HCT116 (cell line): ENCODE data around the gene ASPN. TPM values are rescaled to one million over a fixed set of nuclear protein-coding genes. Genes with fewer than 3 reads are reported as not detected.

Experiments
- ATAC-seq: fragments of 200-7000 bp; cut with Tn5 transposase; 2 replicates; pipeline ENCODE4 v1.9.1; 2020; ENCODE audit warnings: mild to moderate bottlenecking, moderate library complexity
- BruUV-seq: library from RNA; stranded (reverse); fragments of 400-500 nt; replicated peaks from 2 replicates; lab custom pipeline; 2021; lab: Mats Ljungman, UMichigan
- CTCF ChIA-PET: fragments of 300-600 bp; sonication (Branson Sonifier 250); formaldehyde crosslinking; loops from one replicate; lab custom pipeline; 2021; ENCODE audit warnings: antibody characterized with exemption; lab: Charles Lee
- POLR2A ChIA-PET: fragments of 300-600, 350-600 bp; sonication (Branson Sonifier 250); formaldehyde crosslinking; loops from one replicate; lab custom pipeline; 2021; ENCODE audit warnings: antibody characterized with exemption; lab: Charles Lee
- RAD21 ChIA-PET, 2 experiments: fragments of 300-600 bp; sonication (Branson Sonifier 250); formaldehyde crosslinking; loops; one replicate each; lab custom pipeline; 2023; ENCODE audit warnings: low total read pairs in 2 of 2; ENCODE audit not compliant: uncharacterized antibody in 2 of 2, unreplicated experiment in 2 of 2, low non-redundant PET in 1 of 2; lab: Charles Lee
- DNase-seq: peaks from one replicate; pipeline ENCODE4 v3.0.0-alpha.2; 2010; ENCODE audit warnings: low read depth, low spot score
- H2AFZ ChIP-seq: fragments of 200-600 bp; shearing (Covaris generic), sonication (generic); 2 replicates; pipeline ENCODE4 v1.6.1; 2017; ENCODE audit warnings: low read depth, mixed run types, mixed read lengths, antibody characterized with exemption, low read length; ENCODE audit not compliant: poor library complexity, severe bottlenecking
- H3K27ac ChIP-seq: 2 replicates; pipeline ENCODE4 v1.5.1; 2012; ENCODE audit warnings: low read depth, low read length
- H3K27me3 ChIP-seq: fragments of 200-600 bp; sonication (generic); 2 replicates; pipeline ENCODE4 v1.6.1; 2016; ENCODE audit warnings: mixed run types, low read length, mixed read lengths; ENCODE audit not compliant: insufficient read depth
- H3K36me3 ChIP-seq, 2 experiments: fragments of 200-500 bp in 1 of 2; fragments of 200-600 bp in 1 of 2; sonication (Bioruptor generic) in 1 of 2; sonication (generic) in 1 of 2; 2 replicates each; pipeline versions ENCODE4 v1.5.1 to v1.6.1; 2014 to 2016; ENCODE audit warnings: low read length in 2 of 2, inconsistent platforms in 1 of 2, mixed read lengths in 1 of 2, mixed run types in 1 of 2; ENCODE audit not compliant: insufficient read depth in 2 of 2, control insufficient read depth in 1 of 2
- H3K4me1 ChIP-seq, 2 experiments: fragments of 200-600 bp in 1 of 2; sonication (generic) in 1 of 2; 2 replicates each; pipeline versions ENCODE4 v1.5.1 to v1.6.1; 2012 to 2017; ENCODE audit warnings: low read length in 2 of 2, inconsistent platforms in 1 of 2, mild to moderate bottlenecking in 1 of 2, mixed read lengths in 1 of 2, mixed run types in 1 of 2, moderate library complexity in 1 of 2; ENCODE audit not compliant: insufficient read depth in 2 of 2, control insufficient read depth in 1 of 2
- H3K4me2 ChIP-seq: fragments of 200-600 bp; sonication (generic); 2 replicates; pipeline ENCODE4 v1.6.1; 2017; ENCODE audit warnings: mixed run types, low read length, mixed read lengths
- H3K4me3 ChIP-seq, 2 experiments: fragments of 200-600 bp in 1 of 2; sonication (generic) in 1 of 2; replicated peaks in 1 of 2; 2 replicates each; pipeline ENCODE4 v1.5.1; 2011 to 2016; ENCODE audit warnings: low read length in 2 of 2, control low read depth in 1 of 2, low read depth in 1 of 2, mild to moderate bottlenecking in 1 of 2, mixed read lengths in 1 of 2, mixed run types in 1 of 2
- H3K79me2 ChIP-seq: fragments of 200-600 bp; sonication (generic); 2 replicates; pipeline ENCODE4 v1.6.1; 2017; ENCODE audit warnings: mild to moderate bottlenecking, mixed run types, low read length, moderate library complexity, mixed read lengths; ENCODE audit not compliant: insufficient read depth
- H3K9ac ChIP-seq: fragments of 200-600 bp; sonication (generic); 2 replicates; pipeline ENCODE4 v1.6.1; 2016; ENCODE audit warnings: low read length, mixed read lengths
- H3K9me2 ChIP-seq: fragments of 200-600 bp; sonication (generic), shearing (Covaris generic); 2 replicates; pipeline ENCODE4 v1.6.1; 2017; ENCODE audit warnings: mixed run types, mild to moderate bottlenecking, moderate library complexity; ENCODE audit not compliant: insufficient read depth
- H3K9me3 ChIP-seq, 2 experiments: fragments of 200-500 bp in 1 of 2; fragments of 200-600 bp in 1 of 2; sonication (Bioruptor generic) in 1 of 2; sonication (generic) in 1 of 2; 2 replicates each; pipeline ENCODE4 v1.6.1; 2014 to 2017; ENCODE audit warnings: low read length in 2 of 2, mixed read lengths in 2 of 2, inconsistent platforms in 1 of 2, low read depth in 1 of 2, mild to moderate bottlenecking in 1 of 2, mixed run types in 1 of 2, moderate library complexity in 1 of 2; ENCODE audit not compliant: control insufficient read depth in 1 of 2, insufficient read depth in 1 of 2
- H4K20me1 ChIP-seq: fragments of 200-600 bp; sonication (generic), shearing (Covaris generic); 2 replicates; pipeline ENCODE4 v1.6.1; 2017; ENCODE audit warnings: mixed run types, mild to moderate bottlenecking, moderate library complexity; ENCODE audit not compliant: insufficient read depth
- ATF3 ChIP-seq: IDR thresholded peaks from 2 replicates; pipeline ENCODE4 v1.6.1; 2012
- CTCF ChIP-seq, 3 experiments: fragments of 200-600 bp in 1 of 3; sonication (generic) in 1 of 3; IDR thresholded peaks in 2 of 3; conservative IDR thresholded peaks in 1 of 3; 2 replicates each; pipeline ENCODE4 v1.5.1; 2012 to 2017; ENCODE audit warnings: low read depth in 2 of 3, low read length in 2 of 3, antibody characterized with exemption in 1 of 3, borderline replicate concordance in 1 of 3, control low read depth in 1 of 3, mild to moderate bottlenecking in 1 of 3, mixed read lengths in 1 of 3, mixed run types in 1 of 3, moderate library complexity in 1 of 3; ENCODE audit not compliant: insufficient read depth in 1 of 3
- EGR1 ChIP-seq: IDR thresholded peaks from 2 replicates; pipeline ENCODE4 v1.6.1; 2012; ENCODE audit warnings: low read depth
- ELF1 ChIP-seq: IDR thresholded peaks from 2 replicates; pipeline ENCODE4 v1.6.1; 2012; ENCODE audit warnings: low read depth, borderline replicate concordance
- EZH2 ChIP-seq: fragments of 200-600 bp; sonication (generic); IDR thresholded peaks from 2 replicates; pipeline ENCODE4 v1.6.1; 2017; ENCODE audit warnings: antibody characterized with exemption, mixed run types
- EZH2phosphoT487 ChIP-seq: fragments of 200-600 bp; IDR thresholded peaks from 2 replicates; pipeline ENCODE4 v1.6.1; 2018; ENCODE audit warnings: antibody characterized with exemption, borderline replicate concordance
- JUND ChIP-seq: IDR thresholded peaks from 2 replicates; pipeline ENCODE4 v1.6.1; 2012
- MAX ChIP-seq: IDR thresholded peaks from 2 replicates; pipeline ENCODE4 v1.6.1; 2012
- POLR2A ChIP-seq: IDR thresholded peaks from 2 replicates; pipeline ENCODE4 v1.7.0; 2011; ENCODE audit warnings: borderline replicate concordance; ENCODE audit not compliant: insufficient read depth, insufficient read length; ENCODE audit errors: extremely low read depth
- POLR2AphosphoS5 ChIP-seq: IDR thresholded peaks from 2 replicates; pipeline ENCODE4 v1.6.1; 2011; ENCODE audit warnings: mild to moderate bottlenecking, low read depth, low read length, moderate library complexity
- RAD21 ChIP-seq: IDR thresholded peaks from 2 replicates; pipeline ENCODE4 v1.6.1; 2012; ENCODE audit warnings: low read depth, mild to moderate bottlenecking
- REST ChIP-seq: IDR thresholded peaks from 2 replicates; pipeline ENCODE4 v1.6.1; 2012; ENCODE audit warnings: low read depth
- SIN3A ChIP-seq: IDR thresholded peaks from 2 replicates; pipeline ENCODE4 v1.6.1; 2012; ENCODE audit warnings: low read depth
- SP1 ChIP-seq: IDR thresholded peaks from 2 replicates; pipeline ENCODE4 v1.6.1; 2012; ENCODE audit warnings: low read depth
- ZFX ChIP-seq: fragments of 450-650 bp; IDR thresholded peaks from 2 replicates; pipeline ENCODE4 v1.6.1; 2017
- intact Hi-C: fragments of 100-400 bp; cut with micrococcal nuclease; formaldehyde crosslinking; loops from 2 replicates; pipeline ENCODE4 v1.10.0; 2022
- total RNA-seq: library from RNA; stranded (reverse); gene quantifications from one replicate; pipeline ENCODE4 v1.2.1, GENCODE V29; 2021; ENCODE audit not compliant: unreplicated experiment

ASPN gene
- total RNA-seq, 1 experiment from 2014 or later, result not detected

- TF ChIP-seq REST, result no peak
- TF ChIP-seq MAX, result no peak
- no peak for TF ChIP-seq SP1
- no peak for TF ChIP-seq POLR2A
- TF ChIP-seq, all 23 proteins: peak for 0
Observed at GRCh38 chr9:92426501-92427145, 55.7 kb downstream of the ASPN start (continued).

GRCh38 chr9:92425474-92425873, 56.8 kb downstream of the ASPN start:
- no peak overlapping the region for H3K4me2 ChIP-seq
- H3K36me3 ChIP-seq, result no peaks in the 10 kb centered on the region
- H2AFZ ChIP-seq, result no peak overlapping the region
- DNase-seq (no peak), ATAC-seq (no peak)
- H4K20me1 ChIP-seq, result no peaks in the 10 kb centered on the region
- intact Hi-C loops, result no loop called here
- H3K4me3 ChIP-seq, result no peak overlapping the region
- no peak for TF ChIP-seq POLR2AphosphoS5
- no peak for TF ChIP-seq ATF3
- TF ChIP-seq EZH2, result no peak
- TF ChIP-seq JUND, result no peak
- no peak for TF ChIP-seq POLR2A
- no peak for TF ChIP-seq ELF1
- TF ChIP-seq SIN3A, result no peak
- TF ChIP-seq EZH2phosphoT487, result no peak
- TF ChIP-seq CTCF (IDR thresholded peaks at IDR 0.05 in 2 of 3, conservative IDR thresholded peaks at IDR 0.05 in 1 of 3; ENCODE audit: borderline replicate concordance in 1 of 3, insufficient read depth in 1 of 3, low read depth in 2 of 3, low read length in 2 of 3), result no peak
- TF ChIP-seq REST, result no peak
- no peak for TF ChIP-seq RAD21
- TF ChIP-seq SP1, result no peak
- TF ChIP-seq ZFX, result no peak
- no peak for TF ChIP-seq EGR1
- no peak overlapping the region for H3K27ac ChIP-seq
- H3K79me2 ChIP-seq, result no peaks in the 10 kb centered on the region
- H3K9me3 ChIP-seq, result no peaks in the 10 kb centered on the region
- ChIA-PET POLR2A (no interaction called here), RAD21 (no interaction called here), CTCF (interaction anchor here (1.2 kb wide), 1 partner anchor 13 kb away, joined by 3 read pairs; no protein-coding TSS in a partner anchor)
- no peaks in the 10 kb centered on the region for H3K4me1 ChIP-seq
- no peak overlapping the region for H3K9ac ChIP-seq
- no peaks in the 10 kb centered on the region for H3K9me2 ChIP-seq
- BruUV-seq, result no TSS peak
- no peaks in the 10 kb centered on the region for H3K27me3 ChIP-seq
